Lung (tissue), 12 donors: ENCODE results near the gene SLC9A9. TPM values are rescaled to one million over a fixed set of nuclear protein-coding genes. Genes with fewer than 3 reads are reported as not detected.

Source experiments
- ATAC-seq: fragments of 200-7000 bp; cut with Tn5 transposase; one replicate; pipeline ENCODE4 v1.9.1; 2020; ENCODE audit warnings: moderate number of reproducible peaks; ENCODE audit not compliant: insufficient read depth, low FRiP score
- DNase-seq, 3 donors: peaks; one replicate each; pipeline ENCODE4 v3.0.0-alpha.2; 2013 to 2017
- H3K27ac ChIP-seq, 2 donors: one replicate each; pipeline ENCODE4 v1.5.1; 2013; ENCODE audit warnings: mild to moderate bottlenecking in 2 of 2, moderate library complexity in 2 of 2, control low read depth in 1 of 2, inconsistent platforms in 1 of 2, low read depth in 1 of 2, low read length in 1 of 2
- H3K27me3 ChIP-seq, 3 donors: one replicate each; pipeline ENCODE4 v1.5.1; 2013; ENCODE audit warnings: low read length in 2 of 3; ENCODE audit not compliant: control insufficient read depth in 3 of 3, insufficient read depth in 3 of 3
- H3K36me3 ChIP-seq, 4 donors: one replicate each; pipeline ENCODE4 v1.5.1; 2013; ENCODE audit warnings: low read length in 4 of 4, mild to moderate bottlenecking in 1 of 4, moderate library complexity in 1 of 4; ENCODE audit not compliant: control insufficient read depth in 4 of 4, insufficient read depth in 4 of 4
- H3K4me1 ChIP-seq, 5 donors: one replicate each; pipeline ENCODE4 v1.5.1; 2013; ENCODE audit warnings: low read length in 5 of 5, mild to moderate bottlenecking in 2 of 5, moderate library complexity in 1 of 5; ENCODE audit not compliant: control insufficient read depth in 5 of 5, insufficient read depth in 5 of 5
- H3K4me3 ChIP-seq: one replicate; pipeline ENCODE4 v1.5.1; 2013; ENCODE audit warnings: mild to moderate bottlenecking, control low read depth, moderate library complexity
- H3K9ac ChIP-seq, 2 donors: one replicate each; pipeline ENCODE4 v1.5.1; 2013; ENCODE audit warnings: low read length in 2 of 2, control low read depth in 1 of 2; ENCODE audit not compliant: insufficient read depth in 1 of 2
- H3K9me3 ChIP-seq, 4 donors: one replicate each; pipeline ENCODE4 v1.5.1; 2013; ENCODE audit warnings: low read length in 3 of 4, mild to moderate bottlenecking in 1 of 4, moderate library complexity in 1 of 4; ENCODE audit not compliant: control insufficient read depth in 4 of 4, insufficient read depth in 3 of 4
- WGBS, 2 donors: extraction: QIAGEN DNeasy Blood & Tissue Kit; methylation state at CpG; one replicate each; pipeline ENCODE4 v1.1.7; 2013; 5-methylcytosine and 5-hydroxymethylcytosine counted together
- polyA plus RNA-seq, 2 donors: library from polyadenylated mRNA; stranded (reverse); fragments of 200-250 nt; gene quantifications; one replicate each; pipeline ENCODE4 v1.2.1, GENCODE V29; 2013
- total RNA-seq, 2 donors: library from RNA; depleted of rRNA in 1 of 2; stranded (reverse); fragments of >200 nt in 1 of 2; gene quantifications; one replicate each; pipeline ENCODE4 v1.2.1, GENCODE V29; 2014 to 2021
- TF ChIP-seq, protein P1 (sequence below): IDR thresholded peaks from 2 replicates; pipeline ENCODE4 v1.5.1; 2012; ENCODE audit warnings: mild to moderate bottlenecking; ENCODE audit errors: control extremely low read depth, extremely low read depth
- donor health status: control.
- donor health status: control.
- donor health status: Bipolar disorder and iron deficiency.
- donor health status: healthy.
- donor health status: DM: yes; HTN: yes; CAD: no.

The SLC9A9 gene
- total and polyA plus RNA-seq, 4 donors, result 2.2 to 66.3 (median 8.2) TPM

DNA sequence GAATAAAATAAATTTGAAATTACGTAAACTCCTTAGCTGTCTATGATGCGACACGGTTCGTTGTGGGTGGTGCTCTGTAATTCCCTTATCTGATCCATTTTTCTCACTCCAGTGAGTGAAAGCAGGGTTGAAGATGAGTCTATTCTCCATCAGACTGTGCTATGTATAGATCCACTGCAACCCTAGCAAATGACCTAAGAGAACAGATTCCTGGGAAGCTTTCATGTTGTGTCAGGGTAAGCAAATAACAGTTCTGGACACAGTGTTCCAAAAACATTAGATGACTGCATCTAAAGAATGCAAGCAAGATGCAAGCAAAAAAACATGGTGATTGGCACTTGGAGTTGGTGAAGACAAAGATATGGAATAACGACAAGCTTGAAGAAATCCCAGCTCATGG, 239.3 kb downstream of the SLC9A9 start:
- Histone ChIP-seq H3K9me3 (no peaks in the 10 kb centered on the region), H3K4me3 (no peak overlapping the region), H3K4me1 (peaks cover 0 to 29% (median 5%) of the 10 kb centered on the region in 5 donors), H3K9ac (no peak overlapping the region), H3K27me3 (no peaks in the 10 kb centered on the region), H3K36me3 (peaks cover 0 to 5% (median 0%) of the 10 kb centered on the region in 4 donors), H3K27ac (no peak overlapping the region)
- TF ChIP-seq, protein P1, sequence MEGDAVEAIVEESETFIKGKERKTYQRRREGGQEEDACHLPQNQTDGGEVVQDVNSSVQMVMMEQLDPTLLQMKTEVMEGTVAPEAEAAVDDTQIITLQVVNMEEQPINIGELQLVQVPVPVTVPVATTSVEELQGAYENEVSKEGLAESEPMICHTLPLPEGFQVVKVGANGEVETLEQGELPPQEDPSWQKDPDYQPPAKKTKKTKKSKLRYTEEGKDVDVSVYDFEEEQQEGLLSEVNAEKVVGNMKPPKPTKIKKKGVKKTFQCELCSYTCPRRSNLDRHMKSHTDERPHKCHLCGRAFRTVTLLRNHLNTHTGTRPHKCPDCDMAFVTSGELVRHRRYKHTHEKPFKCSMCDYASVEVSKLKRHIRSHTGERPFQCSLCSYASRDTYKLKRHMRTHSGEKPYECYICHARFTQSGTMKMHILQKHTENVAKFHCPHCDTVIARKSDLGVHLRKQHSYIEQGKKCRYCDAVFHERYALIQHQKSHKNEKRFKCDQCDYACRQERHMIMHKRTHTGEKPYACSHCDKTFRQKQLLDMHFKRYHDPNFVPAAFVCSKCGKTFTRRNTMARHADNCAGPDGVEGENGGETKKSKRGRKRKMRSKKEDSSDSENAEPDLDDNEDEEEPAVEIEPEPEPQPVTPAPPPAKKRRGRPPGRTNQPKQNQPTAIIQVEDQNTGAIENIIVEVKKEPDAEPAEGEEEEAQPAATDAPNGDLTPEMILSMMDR, result no peak
- DNase-seq (no peak), ATAC-seq (no peak)
- 91 to 92% methylated on average over 5 of the region's 5 CpGs for WGBS, 2 donors

DNA sequence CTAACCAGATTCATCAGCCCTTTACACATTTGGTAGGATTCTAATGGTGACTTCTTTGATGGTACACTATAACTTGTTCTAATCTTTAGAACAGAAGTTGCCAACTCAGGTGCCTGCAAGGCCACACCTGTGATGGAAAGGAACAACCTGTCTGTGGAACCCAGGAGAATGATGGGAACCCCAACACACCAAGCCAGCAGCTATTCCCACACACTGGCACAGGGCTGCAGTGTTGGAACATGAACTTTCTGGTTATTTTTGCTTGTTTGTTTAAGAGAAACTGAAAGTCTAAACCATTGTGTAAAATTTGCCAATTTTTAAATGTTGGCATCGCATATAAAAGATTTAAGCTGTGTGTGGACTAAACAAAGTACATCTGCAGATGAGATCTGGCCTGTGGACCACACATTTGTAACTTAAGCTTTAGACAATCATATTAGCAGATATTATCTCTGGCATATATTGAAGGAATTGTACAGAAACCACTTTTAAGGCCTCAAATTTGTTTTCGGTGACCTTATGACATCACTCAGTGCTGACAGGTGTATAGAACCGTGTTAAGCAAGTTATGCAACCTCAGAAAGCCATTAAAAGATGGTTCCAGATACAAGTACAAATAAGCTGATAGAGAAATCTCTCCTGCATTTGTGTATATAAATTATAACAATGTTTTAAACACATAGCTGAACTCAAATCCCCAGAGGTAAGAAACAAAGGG, 242.9 kb downstream of the SLC9A9 start:
- WGBS, 2 donors, result 81 to 86% methylated on average over 3 of the region's 3 CpGs
- Histone ChIP-seq H3K4me3 (no peak overlapping the region), H3K4me1 (peaks cover 5 to 23% (median 8%) of the 10 kb centered on the region in 5 donors), H3K9ac (peak overlapping the region in 1 of 2 donors; percentile 16), H3K27ac (no peak overlapping the region), H3K27me3 (no peaks in the 10 kb centered on the region), H3K9me3 (no peaks in the 10 kb centered on the region), H3K36me3 (peaks cover 0 to 5% (median 0%) of the 10 kb centered on the region in 4 donors)
- ATAC-seq, result no peak
- peak in 2 of 3 donors; percentile 62 to 71 for DNase-seq
- TF ChIP-seq, protein P1, result no peak

GRCh38 chr3:143604402-143605185, 243.7 kb downstream of the SLC9A9 start:
- TF ChIP-seq, protein P1, result no peak
- 74 to 79% methylated on average over 5 of the region's 5 CpGs for WGBS, 2 donors
- H3K27ac ChIP-seq, result no peak overlapping the region
- peaks cover 5 to 23% (median 8%) of the 10 kb centered on the region in 5 donors for H3K4me1 ChIP-seq
- no peak for ATAC-seq
- H3K36me3 ChIP-seq, result peaks cover 0 to 5% (median 0%) of the 10 kb centered on the region in 4 donors
- no peak overlapping the region for H3K4me3 ChIP-seq
- peak; percentile 42 to 88 (median 86) for DNase-seq
- peak overlapping the region in 1 of 2 donors; percentile 16 for H3K9ac ChIP-seq
- no peaks in the 10 kb centered on the region for H3K9me3 ChIP-seq
- no peaks in the 10 kb centered on the region for H3K27me3 ChIP-seq
